Sigmoid colon (tissue), 3 donors: ENCODE measurements around the gene SNX14.

ENCODE experiments used
- CTCF ChIP-seq, 4 experiments: fragments of 450-650 bp in 3 of 4; fragments of 200-600 bp in 1 of 4; IDR thresholded peaks; one replicate each; pipeline ENCODE4 v1.5.1; 2016 to 2019; ENCODE audit warnings: antibody characterized with exemption in 4 of 4, mild to moderate bottlenecking in 3 of 4, moderate library complexity in 2 of 4
- POLR2A ChIP-seq, 2 donors: fragments of 450-650 bp; IDR thresholded peaks; one replicate each; pipeline ENCODE4 v1.6.1; 2016; ENCODE audit warnings: antibody characterized with exemption in 2 of 2, mild to moderate bottlenecking in 2 of 2, moderate library complexity in 2 of 2

- TF ChIP-seq CTCF (IDR thresholded peaks at IDR 0.05) (no peak), POLR2A (IDR thresholded peaks at IDR 0.05) (no peak)
Measured at GRCh38 chr6:85462673-85463072, 131.0 kb downstream of the SNX14 start.
